Osteocyte (in vitro differentiated cells): ENCODE data around the gene SORBS1. TPM values are rescaled to one million over a fixed set of nuclear protein-coding genes. Genes with fewer than 3 reads are reported as not detected.

Experiments used
- DNase-seq: peaks from one replicate; pipeline ENCODE4 v3.0.0; 2021; ENCODE audit warnings: mixed read lengths; ENCODE audit not compliant: unreplicated experiment; ENCODE audit errors: extremely low spot score
- H3K27ac Mint-ChIP-seq: one replicate; pipeline ENCODE4 v1.8.0; 2021; ENCODE audit warnings: mild to moderate bottlenecking, mixed read lengths; ENCODE audit not compliant: unreplicated experiment
- H3K27me3 Mint-ChIP-seq: one replicate; pipeline ENCODE4 v1.8.0; 2021; ENCODE audit warnings: mixed read lengths; ENCODE audit not compliant: unreplicated experiment
- H3K36me3 Mint-ChIP-seq: one replicate; pipeline ENCODE4 v1.8.0; 2021; ENCODE audit warnings: mixed read lengths; ENCODE audit not compliant: unreplicated experiment
- H3K4me1 Mint-ChIP-seq: one replicate; pipeline ENCODE4 v1.8.0; 2021; ENCODE audit warnings: mixed read lengths; ENCODE audit not compliant: unreplicated experiment
- H3K4me3 Mint-ChIP-seq: one replicate; pipeline ENCODE4 v1.8.0; 2021; ENCODE audit warnings: mild to moderate bottlenecking, moderate library complexity, mixed read lengths; ENCODE audit not compliant: unreplicated experiment
- H3K9me3 Mint-ChIP-seq: one replicate; pipeline ENCODE4 v1.8.0; 2021; ENCODE audit warnings: mixed read lengths; ENCODE audit not compliant: unreplicated experiment
- CTCF ChIP-seq: fragments of 200-600 bp; sonication (generic); IDR thresholded peaks from 2 replicates; pipeline ENCODE4 v1.5.0; 2021; ENCODE audit warnings: antibody characterized with exemption, mild to moderate bottlenecking, moderate library complexity
- total RNA-seq: library from RNA; stranded (reverse); gene quantifications from 2 replicates; pipeline ENCODE4 v1.2.1, GENCODE V29; 2021

Gene SORBS1
- total RNA-seq, 1 donor from 2014 or later: 1.7 TPM

GRCh38 chr10:95505641-95506040, 55.5 kb downstream of the SORBS1 start:
- H3K36me3 Mint-ChIP-seq: no peaks in the 10 kb centered on the region
- H3K27ac Mint-ChIP-seq: no peak overlapping the region
- H3K9me3 Mint-ChIP-seq: no peaks in the 10 kb centered on the region
- no peak overlapping the region for H3K4me3 Mint-ChIP-seq
- H3K27me3 Mint-ChIP-seq: peaks cover 9% of the 10 kb centered on the region
- no peak for TF ChIP-seq CTCF
- DNase-seq: no peak
- no peaks in the 10 kb centered on the region for H3K4me1 Mint-ChIP-seq

- Mint-ChIP-seq H3K27ac (no peak overlapping the region), H3K4me1 (no peaks in the 10 kb centered on the region), H3K4me3 (no peak overlapping the region)
Observed at GRCh38 chr10:95505084-95505610, 56.0 kb downstream of the SORBS1 start.

GRCh38 chr10:95504246-95504691, 56.9 kb downstream of the SORBS1 start:
- peaks cover 5% of the 10 kb centered on the region for H3K4me1 Mint-ChIP-seq
- no peaks in the 10 kb centered on the region for H3K36me3 Mint-ChIP-seq
- TF ChIP-seq CTCF: no peak
- no peak overlapping the region for H3K4me3 Mint-ChIP-seq
- H3K27ac Mint-ChIP-seq: no peak overlapping the region
- H3K27me3 Mint-ChIP-seq: peaks cover 12% of the 10 kb centered on the region
- no peak for DNase-seq
- no peaks in the 10 kb centered on the region for H3K9me3 Mint-ChIP-seq

More at GRCh38 chr10:95505084-95505610, 56.0 kb downstream of the SORBS1 start:
- no peaks in the 10 kb centered on the region for H3K36me3 Mint-ChIP-seq
- H3K27me3 Mint-ChIP-seq: peaks cover 9% of the 10 kb centered on the region
- DNase-seq: no peak
- no peaks in the 10 kb centered on the region for H3K9me3 Mint-ChIP-seq
- TF ChIP-seq CTCF: no peak

- Mint-ChIP-seq H3K27me3 (peaks cover 12% of the 10 kb centered on the region), H3K4me3 (no peak overlapping the region), H3K4me1 (peaks cover 5% of the 10 kb centered on the region)
Observed at GRCh38 chr10:95503526-95503925, 57.6 kb downstream of the SORBS1 start.

GRCh38 chr10:95503001-95503400, 58.2 kb downstream of the SORBS1 start:
- Mint-ChIP-seq H3K27ac (no peak overlapping the region), H3K36me3 (no peaks in the 10 kb centered on the region), H3K27me3 (peaks cover 12% of the 10 kb centered on the region), H3K9me3 (no peaks in the 10 kb centered on the region), H3K4me3 (no peak overlapping the region), H3K4me1 (peaks cover 5% of the 10 kb centered on the region)
- no peak for TF ChIP-seq CTCF
- no peak for DNase-seq

More at GRCh38 chr10:95503526-95503925, 57.6 kb downstream of the SORBS1 start:
- TF ChIP-seq CTCF: no peak
- no peak for DNase-seq
- H3K36me3 Mint-ChIP-seq: no peaks in the 10 kb centered on the region
- no peaks in the 10 kb centered on the region for H3K9me3 Mint-ChIP-seq
- no peak overlapping the region for H3K27ac Mint-ChIP-seq
